HepG2 (cell line): Measurements from ENCODE around the gene SEMA3E. TPM values are rescaled to one million over a fixed set of nuclear protein-coding genes. Genes with fewer than 3 reads are reported as not detected.

Experiments used
- ATAC-seq: fragments of 200-7000 bp; cut with Tn5 transposase; 3 replicates; pipeline ENCODE4 v1.9.1; 2020; ENCODE audit warnings: mild to moderate bottlenecking, moderate library complexity
- BruUV-seq: library from RNA; stranded (reverse); fragments of 400-500 nt; replicated peaks from 2 replicates; lab custom pipeline; 2021; lab: Mats Ljungman, UMichigan
- CTCF ChIA-PET: fragments of 300-600 bp; formaldehyde crosslinking; extraction: SDS; loops from one replicate; lab custom pipeline; 2021; ENCODE audit warnings: low total read pairs, inconsistent platforms, low intra/inter-chr PET ratio; lab: Yijun Ruan, JAX
- POLR2A ChIA-PET: fragments of 350-600 bp; sonication (Branson Sonifier 250); formaldehyde crosslinking; loops from one replicate; lab custom pipeline; 2020; ENCODE audit warnings: antibody characterized with exemption, inconsistent platforms; lab: Yijun Ruan, JAX
- DNase-seq: peaks from one replicate; pipeline ENCODE4 v3.0.0-alpha.2; 2015; ENCODE audit warnings: low spot score
- FAIRE-seq: peaks from 3 replicates; lab custom pipeline; 2011; peaks lifted over from hg19 to GRCh38; lab: Jason Lieb, UNC
- H2AFZ ChIP-seq: one replicate; pipeline ENCODE4 v1.6.1; 2011; ENCODE audit warnings: low read length, inconsistent platforms
- H3K27ac ChIP-seq: fragments of 300-600 bp; 3 replicates; pipeline ENCODE4 v1.8.0; 2011; ENCODE audit warnings: mixed run types, mild to moderate bottlenecking, mixed read lengths, low read length, inconsistent platforms; ENCODE audit not compliant: insufficient read depth; ENCODE audit errors: extremely low read length
- H3K27me3 ChIP-seq, 2 experiments: fragments of 200-600 bp in 1 of 2; 2 replicates in 1 of 2; 3 replicates in 1 of 2; pipeline versions ENCODE4 v1.6.0 to v1.8.0; 2011; ENCODE audit warnings: low read length in 2 of 2, mild to moderate bottlenecking in 2 of 2, moderate library complexity in 2 of 2, inconsistent platforms in 1 of 2; ENCODE audit not compliant: insufficient read depth in 2 of 2, control insufficient read depth in 1 of 2
- H3K36me3 ChIP-seq, 2 experiments: fragments of 200-600 bp in 1 of 2; replicated peaks in 1 of 2; 2 replicates in 1 of 2; 3 replicates in 1 of 2; pipeline versions ENCODE4 v1.5.1 to v1.8.0; 2011; ENCODE audit warnings: low read length in 2 of 2, inconsistent platforms in 1 of 2; ENCODE audit not compliant: insufficient read depth in 2 of 2, control insufficient read depth in 1 of 2
- H3K4me1 ChIP-seq: 2 replicates; pipeline ENCODE4 v1.5.1; 2012; ENCODE audit warnings: low read length, inconsistent platforms; ENCODE audit not compliant: insufficient read depth
- H3K4me2 ChIP-seq: 2 replicates; pipeline ENCODE4 v1.6.0; 2011; ENCODE audit warnings: low read depth, low read length, inconsistent platforms
- H3K4me3 ChIP-seq, 3 experiments: fragments of 200-600 bp in 1 of 3; sonication (generic), shearing (Covaris generic) in 1 of 3; replicated peaks in 1 of 3; 2 replicates each; pipeline ENCODE4 v1.5.1; 2011 to 2016; ENCODE audit warnings: low read length in 3 of 3, inconsistent platforms in 2 of 3, low read depth in 2 of 3, mild to moderate bottlenecking in 2 of 3, control low read depth in 1 of 3, mixed read lengths in 1 of 3; ENCODE audit not compliant: insufficient read depth in 1 of 3
- H3K79me2 ChIP-seq: one replicate; pipeline ENCODE4 v1.6.1; 2011; ENCODE audit warnings: low read length, inconsistent platforms; ENCODE audit not compliant: insufficient read depth
- H3K9ac ChIP-seq: 2 replicates; pipeline ENCODE4 v1.6.0; 2011; ENCODE audit warnings: mild to moderate bottlenecking, low read depth, low read length, inconsistent platforms; ENCODE audit not compliant: insufficient read depth
- H3K9me3 ChIP-seq: 2 replicates; pipeline ENCODE4 v1.5.1; 2012; ENCODE audit warnings: mild to moderate bottlenecking, low read length
- H4K20me1 ChIP-seq: 2 replicates; pipeline ENCODE4 v1.6.0; 2011; ENCODE audit warnings: inconsistent platforms, mild to moderate bottlenecking, low read length, moderate library complexity; ENCODE audit not compliant: insufficient read depth
- ASH2L ChIP-seq: fragments of 300-600, 200-600 bp; sonication (generic); IDR thresholded peaks from 2 replicates; pipeline ENCODE4 v1.7.0; 2017; ENCODE audit warnings: low read depth, mild to moderate bottlenecking, moderate library complexity, mixed read lengths, low read length; ENCODE audit not compliant: insufficient read length
- CAMTA2 ChIP-seq: sonication (generic); formaldehyde crosslinking; IDR thresholded peaks from 2 replicates; pipeline ENCODE4 v1.4.0; 2020; ENCODE audit warnings: mild to moderate bottlenecking, missing genetic modification reagents, borderline replicate concordance
- CBX5 ChIP-seq: sonication (generic); formaldehyde crosslinking; IDR thresholded peaks from 2 replicates; pipeline ENCODE4 v1.4.0; 2020; ENCODE audit warnings: missing genetic modification reagents, borderline replicate concordance
- CREB1 ChIP-seq, 2 experiments: fragments of 450-650 bp in 1 of 2; IDR thresholded peaks; 2 replicates each; pipeline ENCODE4 v1.6.1; 2016 to 2017; ENCODE audit warnings: control low read depth in 1 of 2, mild to moderate bottlenecking in 1 of 2, missing compliant biosample characterization in 1 of 2, missing genetic modification characterization in 1 of 2
- ETV6 ChIP-seq: sonication (generic); formaldehyde crosslinking; conservative IDR thresholded peaks from 2 replicates; pipeline ENCODE4 v1.4.0; 2020; ENCODE audit warnings: missing genetic modification reagents
- FOXP1 ChIP-seq, 2 experiments: fragments of 450-650 bp in 1 of 2; IDR thresholded peaks; 2 replicates each; pipeline ENCODE4 v1.6.1; 2017 to 2018; ENCODE audit warnings: antibody characterized with exemption in 1 of 2
- MAFF ChIP-seq: IDR thresholded peaks from 2 replicates; pipeline ENCODE4 v1.6.1; 2011; ENCODE audit warnings: low read depth, low read length, improper control_type of control experiment
- ZNF264 ChIP-seq: sonication (generic); formaldehyde crosslinking; IDR thresholded peaks from 2 replicates; pipeline ENCODE4 v1.4.0; 2020; ENCODE audit warnings: missing genetic modification reagents
- ZNF605 ChIP-seq: sonication (generic); formaldehyde crosslinking; IDR thresholded peaks from 2 replicates; pipeline ENCODE4 v1.8.0; 2022; ENCODE audit warnings: mild to moderate bottlenecking, missing genetic modification reagents
- WGBS: methylation state at CpG from one replicate; pipeline ENCODE4 v1.1.6; 2017; ENCODE audit warnings: low lambda C conversion rate; 5-methylcytosine and 5-hydroxymethylcytosine counted together
- in situ Hi-C: cut with HindIII; loops from 2 replicates; pipeline ENCODE4 v1.10.0; 2017; ENCODE audit warnings: low pct_unique_long_range_greater_than_20kb; ENCODE audit not compliant: extremely low pct_ligation_motif_present
- intact Hi-C: fragments of 100-400 bp; cut with micrococcal nuclease; formaldehyde crosslinking; loops from one replicate; pipeline ENCODE4 v1.10.0; 2022; ENCODE audit not compliant: unreplicated experiment
- polyA plus RNA-seq, 8 experiments: library from polyadenylated mRNA; depleted of rRNA in 3 of 8; stranded (reverse) in 7 of 8; unstranded in 1 of 8; fragments of >200 nt; fragmentation: Illumina TruSeq in 4 of 8; extraction: Trizol in 4 of 8; gene quantifications; 2 replicates each; pipeline versions ENCODE4 v1.2.1 to v1.2.3, GENCODE V29; 2011 to 2016; ENCODE audit warnings: low read depth in 4 of 8, missing spikeins in 1 of 8, mixed read lengths in 1 of 8; ENCODE audit not compliant: insufficient read depth in 1 of 8
- total RNA-seq, 5 experiments: library from RNA; depleted of rRNA; stranded (reverse); fragments of >200 nt; fragmentation: Illumina TruSeq; extraction: Trizol; gene quantifications; 2 replicates each; pipeline ENCODE4 v1.2.3, GENCODE V29; 2016; ENCODE audit warnings: low read depth in 1 of 5
- TF ChIP-seq, protein P1 (sequence below): sonication (generic); formaldehyde crosslinking; IDR thresholded peaks from 2 replicates; pipeline ENCODE4 v1.4.0; 2020; ENCODE audit warnings: missing genetic modification reagents, borderline replicate concordance
- TF ChIP-seq, protein P2 (sequence below): sonication (generic); formaldehyde crosslinking; IDR thresholded peaks from 2 replicates; pipeline ENCODE4 v1.4.0; 2020; ENCODE audit warnings: missing genetic modification reagents
- TF ChIP-seq, protein P3 (sequence below): sonication (generic); formaldehyde crosslinking; IDR thresholded peaks from 2 replicates; pipeline ENCODE4 v1.5.0; 2020; ENCODE audit warnings: missing genetic modification reagents

Gene SEMA3E
- total and polyA plus RNA-seq, 2 of the 13 experiments (the other 11 are each of a cell fraction or from before 2014, with no cell fraction given): not detected

DNA sequence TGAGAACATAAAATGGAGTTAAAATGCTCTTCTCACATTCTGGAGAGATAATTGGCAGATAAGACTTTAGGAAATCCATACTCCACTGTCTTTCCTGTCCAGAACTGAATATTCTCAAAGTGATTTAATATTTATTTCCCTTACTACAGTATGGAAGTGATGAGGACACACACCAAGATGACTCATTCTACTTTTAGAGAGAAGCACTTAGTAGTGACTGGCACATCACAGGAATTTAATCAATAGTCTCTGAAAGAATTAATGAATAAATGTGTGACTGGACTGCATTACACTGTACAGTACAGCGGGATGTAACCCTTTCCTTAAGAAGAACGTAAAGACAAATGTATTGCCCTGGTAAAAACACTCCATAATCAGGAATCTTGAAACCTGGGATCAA, 116.7 kb downstream of the SEMA3E start (continued):
- TF ChIP-seq CAMTA2 (CRISPR knock-in tag): no peak
- TF ChIP-seq, protein P1, sequence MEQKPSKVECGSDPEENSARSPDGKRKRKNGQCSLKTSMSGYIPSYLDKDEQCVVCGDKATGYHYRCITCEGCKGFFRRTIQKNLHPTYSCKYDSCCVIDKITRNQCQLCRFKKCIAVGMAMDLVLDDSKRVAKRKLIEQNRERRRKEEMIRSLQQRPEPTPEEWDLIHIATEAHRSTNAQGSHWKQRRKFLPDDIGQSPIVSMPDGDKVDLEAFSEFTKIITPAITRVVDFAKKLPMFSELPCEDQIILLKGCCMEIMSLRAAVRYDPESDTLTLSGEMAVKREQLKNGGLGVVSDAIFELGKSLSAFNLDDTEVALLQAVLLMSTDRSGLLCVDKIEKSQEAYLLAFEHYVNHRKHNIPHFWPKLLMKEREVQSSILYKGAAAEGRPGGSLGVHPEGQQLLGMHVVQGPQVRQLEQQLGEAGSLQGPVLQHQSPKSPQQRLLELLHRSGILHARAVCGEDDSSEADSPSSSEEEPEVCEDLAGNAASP (CRISPR knock-in tag): no peak
- TF ChIP-seq, all 625 proteins: peak for 0

DNA sequence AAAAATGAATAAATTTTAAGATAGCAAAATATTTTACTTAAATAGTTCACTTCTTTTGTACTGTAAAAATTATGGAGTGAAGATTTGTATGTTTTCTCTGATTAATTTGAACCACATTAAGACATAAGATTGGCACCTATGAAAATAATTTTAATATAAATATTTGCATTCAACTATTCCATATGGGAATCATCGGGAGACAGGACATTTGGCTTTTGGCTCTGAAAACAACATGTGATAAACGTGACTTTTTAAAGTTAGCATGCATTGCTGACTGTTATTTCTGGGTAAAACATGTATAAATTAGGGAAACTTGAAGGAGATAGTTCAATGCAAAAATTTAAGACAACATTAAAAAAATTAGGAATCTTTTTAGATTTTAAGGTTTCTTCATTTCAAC, 117.2 kb downstream of the SEMA3E start:
- no peak overlapping the region for H3K4me2 ChIP-seq
- no peaks in the 10 kb centered on the region for H3K27me3 ChIP-seq
- no peaks in the 10 kb centered on the region for H4K20me1 ChIP-seq
- intact Hi-C loops (no loop called here), in situ Hi-C loops (no loop called here)
- ChIA-PET CTCF (no interaction called here), POLR2A (no interaction called here)
- no TSS peak for BruUV-seq
- no peaks in the 10 kb centered on the region for H3K79me2 ChIP-seq
- no peak for ATAC-seq
- no peak for TF ChIP-seq ETV6 (CRISPR knock-in tag)
- TF ChIP-seq ASH2L: no peak
- no peak for TF ChIP-seq CBX5 (CRISPR knock-in tag)
- TF ChIP-seq CREB1 (IDR thresholded peaks at IDR 0.05): no peak
- TF ChIP-seq CREB1 (CRISPR knock-in tag; IDR thresholded peaks at IDR 0.05): no peak
- TF ChIP-seq, protein P2, sequence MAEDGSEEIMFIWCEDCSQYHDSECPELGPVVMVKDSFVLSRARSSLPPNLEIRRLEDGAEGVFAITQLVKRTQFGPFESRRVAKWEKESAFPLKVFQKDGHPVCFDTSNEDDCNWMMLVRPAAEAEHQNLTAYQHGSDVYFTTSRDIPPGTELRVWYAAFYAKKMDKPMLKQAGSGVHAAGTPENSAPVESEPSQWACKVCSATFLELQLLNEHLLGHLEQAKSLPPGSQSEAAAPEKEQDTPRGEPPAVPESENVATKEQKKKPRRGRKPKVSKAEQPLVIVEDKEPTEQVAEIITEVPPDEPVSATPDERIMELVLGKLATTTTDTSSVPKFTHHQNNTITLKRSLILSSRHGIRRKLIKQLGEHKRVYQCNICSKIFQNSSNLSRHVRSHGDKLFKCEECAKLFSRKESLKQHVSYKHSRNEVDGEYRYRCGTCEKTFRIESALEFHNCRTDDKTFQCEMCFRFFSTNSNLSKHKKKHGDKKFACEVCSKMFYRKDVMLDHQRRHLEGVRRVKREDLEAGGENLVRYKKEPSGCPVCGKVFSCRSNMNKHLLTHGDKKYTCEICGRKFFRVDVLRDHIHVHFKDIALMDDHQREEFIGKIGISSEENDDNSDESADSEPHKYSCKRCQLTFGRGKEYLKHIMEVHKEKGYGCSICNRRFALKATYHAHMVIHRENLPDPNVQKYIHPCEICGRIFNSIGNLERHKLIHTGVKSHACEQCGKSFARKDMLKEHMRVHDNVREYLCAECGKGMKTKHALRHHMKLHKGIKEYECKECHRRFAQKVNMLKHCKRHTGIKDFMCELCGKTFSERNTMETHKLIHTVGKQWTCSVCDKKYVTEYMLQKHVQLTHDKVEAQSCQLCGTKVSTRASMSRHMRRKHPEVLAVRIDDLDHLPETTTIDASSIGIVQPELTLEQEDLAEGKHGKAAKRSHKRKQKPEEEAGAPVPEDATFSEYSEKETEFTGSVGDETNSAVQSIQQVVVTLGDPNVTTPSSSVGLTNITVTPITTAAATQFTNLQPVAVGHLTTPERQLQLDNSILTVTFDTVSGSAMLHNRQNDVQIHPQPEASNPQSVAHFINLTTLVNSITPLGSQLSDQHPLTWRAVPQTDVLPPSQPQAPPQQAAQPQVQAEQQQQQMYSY (CRISPR knock-in tag): no peak
- no peak for TF ChIP-seq MAFF
- no peak for TF ChIP-seq ZNF264 (CRISPR knock-in tag)
- no peak for TF ChIP-seq FOXP1 (IDR thresholded peaks at IDR 0.05)
- TF ChIP-seq FOXP1 (CRISPR knock-in tag; IDR thresholded peaks at IDR 0.05): no peak
- TF ChIP-seq, protein P3, sequence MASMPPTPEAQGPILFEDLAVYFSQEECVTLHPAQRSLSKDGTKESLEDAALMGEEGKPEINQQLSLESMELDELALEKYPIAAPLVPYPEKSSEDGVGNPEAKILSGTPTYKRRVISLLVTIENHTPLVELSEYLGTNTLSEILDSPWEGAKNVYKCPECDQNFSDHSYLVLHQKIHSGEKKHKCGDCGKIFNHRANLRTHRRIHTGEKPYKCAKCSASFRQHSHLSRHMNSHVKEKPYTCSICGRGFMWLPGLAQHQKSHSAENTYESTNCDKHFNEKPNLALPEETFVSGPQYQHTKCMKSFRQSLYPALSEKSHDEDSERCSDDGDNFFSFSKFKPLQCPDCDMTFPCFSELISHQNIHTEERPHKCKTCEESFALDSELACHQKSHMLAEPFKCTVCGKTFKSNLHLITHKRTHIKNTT (CRISPR knock-in tag): no peak
- TF ChIP-seq ZNF605: no peak
- H2AFZ ChIP-seq: no peak overlapping the region
- no peaks in the 10 kb centered on the region for H3K36me3 ChIP-seq
- H3K27ac ChIP-seq: no peak overlapping the region
- H3K9me3 ChIP-seq: no peaks in the 10 kb centered on the region
- 1% methylated on average over 2 of the region's 2 CpGs for WGBS
- no peaks in the 10 kb centered on the region for H3K4me1 ChIP-seq
- no peak for FAIRE-seq
- no peak for DNase-seq
- H3K4me3 ChIP-seq: no peak overlapping the region
- H3K9ac ChIP-seq: no peak overlapping the region
